ENCODE results near the gene TBX15.

GRCh38 chr1:119007339-119007669 lies 19.2 kb upstream of the TBX15 start:
- no peak for TF ChIP-seq POLR2A (IDR thresholded peaks at IDR 0.05)
- TF ChIP-seq CTCF (IDR thresholded peaks at IDR 0.05) = no peak
